ENCODE measurements around the gene COQ8A. TPM values are rescaled to one million over a fixed set of nuclear protein-coding genes. Genes with fewer than 3 reads are reported as not detected.

Gene COQ8A
- total RNA-seq, 1 experiment from 2014 or later = 35.3 TPM

DNA sequence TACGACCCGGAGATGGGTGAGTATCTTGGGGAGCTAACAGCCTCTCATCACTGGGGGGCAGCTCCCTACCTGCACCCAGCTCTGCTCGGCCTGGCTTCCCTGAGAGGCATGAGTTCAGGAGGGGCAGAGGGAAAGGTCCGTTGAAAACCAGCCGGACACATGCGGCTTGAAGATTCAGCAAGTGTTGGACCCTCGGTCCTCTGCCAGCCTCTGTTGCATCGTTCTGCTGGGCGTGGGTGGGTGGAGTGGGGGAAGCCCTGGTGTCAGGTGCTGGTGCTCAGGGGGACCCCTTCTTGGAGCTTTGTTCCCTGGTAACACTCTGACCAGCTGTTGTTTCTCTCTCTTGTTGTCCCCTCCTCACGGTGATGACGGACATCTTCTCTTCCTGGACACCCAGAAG lies 48.7 kb upstream of the COQ8A start:
- H3K36me3 ChIP-seq (ENCODE audit: control insufficient read depth in 1 of 2, insufficient read depth in 2 of 2, low read length in 2 of 2) = peaks cover 3 to 7% of the 10 kb centered on the region in 2 experiments; a peak in 3 of 4 replicates

More for the DNA sequence above, 48.7 kb upstream of the COQ8A start:
- no peaks in the 10 kb centered on the region for H3K27me3 ChIP-seq (ENCODE audit: insufficient read depth, low read length)
- H4K20me1 ChIP-seq (ENCODE audit: insufficient read depth) = no peaks in the 10 kb centered on the region
- H3K9ac ChIP-seq (ENCODE audit: low read length) = no peak overlapping the region
- DNase-seq (ENCODE audit: low read depth, low spot score) = no peak
- intact Hi-C loops (cut with micrococcal nuclease) = no loop called here
- no peak overlapping the region for H3K4me3 ChIP-seq (replicated peaks in 1 of 2; ENCODE audit: low read depth in 1 of 2, low read length in 2 of 2)
- no peaks in the 10 kb centered on the region for H3K4me1 ChIP-seq (ENCODE audit: control insufficient read depth in 1 of 2, insufficient read depth in 2 of 2, low read length in 2 of 2)
- ATAC-seq = no peak
- ChIA-PET POLR2A (no interaction called here), RAD21 (ENCODE audit: low non-redundant PET in 1 of 2, low total read pairs in 2 of 2, uncharacterized antibody in 2 of 2, unreplicated experiment in 2 of 2) (no interaction called here), CTCF (no interaction called here)
- H3K4me2 ChIP-seq (ENCODE audit: low read length) = no peak overlapping the region
- no peak for TF ChIP-seq POLR2A (IDR thresholded peaks at IDR 0.05; ENCODE audit: borderline replicate concordance, extremely low read depth, insufficient read depth, insufficient read length)
- TF ChIP-seq TCF7L2 (IDR thresholded peaks at IDR 0.05; ENCODE audit: borderline replicate concordance, extremely low read depth, insufficient read depth, insufficient read length) = no peak
- TF ChIP-seq ELF1 (IDR thresholded peaks at IDR 0.05; ENCODE audit: borderline replicate concordance, low read depth) = no peak
- TF ChIP-seq EZH2phosphoT487 (IDR thresholded peaks at IDR 0.05; ENCODE audit: borderline replicate concordance) = no peak
- TF ChIP-seq ZNF274 (IDR thresholded peaks at IDR 0.05; ENCODE audit: low read depth, low read length) = no peak
- no peak for TF ChIP-seq CTCF (IDR thresholded peaks at IDR 0.05 in 2 of 3, conservative IDR thresholded peaks at IDR 0.05 in 1 of 3; ENCODE audit: borderline replicate concordance in 1 of 3, insufficient read depth in 1 of 3, low read depth in 2 of 3, low read length in 2 of 3)
- no peak for TF ChIP-seq EZH2 (IDR thresholded peaks at IDR 0.05)
- TF ChIP-seq FOSL1 (IDR thresholded peaks at IDR 0.05; ENCODE audit: low read depth) = no peak
- no peak for TF ChIP-seq POLR2AphosphoS5 (IDR thresholded peaks at IDR 0.05; ENCODE audit: low read depth, low read length)
- TF ChIP-seq, protein P1, sequence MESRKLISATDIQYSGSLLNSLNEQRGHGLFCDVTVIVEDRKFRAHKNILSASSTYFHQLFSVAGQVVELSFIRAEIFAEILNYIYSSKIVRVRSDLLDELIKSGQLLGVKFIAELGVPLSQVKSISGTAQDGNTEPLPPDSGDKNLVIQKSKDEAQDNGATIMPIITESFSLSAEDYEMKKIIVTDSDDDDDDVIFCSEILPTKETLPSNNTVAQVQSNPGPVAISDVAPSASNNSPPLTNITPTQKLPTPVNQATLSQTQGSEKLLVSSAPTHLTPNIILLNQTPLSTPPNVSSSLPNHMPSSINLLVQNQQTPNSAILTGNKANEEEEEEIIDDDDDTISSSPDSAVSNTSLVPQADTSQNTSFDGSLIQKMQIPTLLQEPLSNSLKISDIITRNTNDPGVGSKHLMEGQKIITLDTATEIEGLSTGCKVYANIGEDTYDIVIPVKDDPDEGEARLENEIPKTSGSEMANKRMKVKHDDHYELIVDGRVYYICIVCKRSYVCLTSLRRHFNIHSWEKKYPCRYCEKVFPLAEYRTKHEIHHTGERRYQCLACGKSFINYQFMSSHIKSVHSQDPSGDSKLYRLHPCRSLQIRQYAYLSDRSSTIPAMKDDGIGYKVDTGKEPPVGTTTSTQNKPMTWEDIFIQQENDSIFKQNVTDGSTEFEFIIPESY (IDR thresholded peaks at IDR 0.05; ENCODE audit: extremely low read depth, insufficient replicate concordance, low read length) = no peak
- TF ChIP-seq SRF (IDR thresholded peaks at IDR 0.05; ENCODE audit: low read depth) = no peak
- TF ChIP-seq JUND (IDR thresholded peaks at IDR 0.05) = no peak
- no peak for TF ChIP-seq ZFX (IDR thresholded peaks at IDR 0.05)
- no peak for TF ChIP-seq CEBPB (IDR thresholded peaks at IDR 0.05; ENCODE audit: low read depth)
- TF ChIP-seq EGR1 (IDR thresholded peaks at IDR 0.05; ENCODE audit: low read depth) = no peak
- TF ChIP-seq, protein P2, sequence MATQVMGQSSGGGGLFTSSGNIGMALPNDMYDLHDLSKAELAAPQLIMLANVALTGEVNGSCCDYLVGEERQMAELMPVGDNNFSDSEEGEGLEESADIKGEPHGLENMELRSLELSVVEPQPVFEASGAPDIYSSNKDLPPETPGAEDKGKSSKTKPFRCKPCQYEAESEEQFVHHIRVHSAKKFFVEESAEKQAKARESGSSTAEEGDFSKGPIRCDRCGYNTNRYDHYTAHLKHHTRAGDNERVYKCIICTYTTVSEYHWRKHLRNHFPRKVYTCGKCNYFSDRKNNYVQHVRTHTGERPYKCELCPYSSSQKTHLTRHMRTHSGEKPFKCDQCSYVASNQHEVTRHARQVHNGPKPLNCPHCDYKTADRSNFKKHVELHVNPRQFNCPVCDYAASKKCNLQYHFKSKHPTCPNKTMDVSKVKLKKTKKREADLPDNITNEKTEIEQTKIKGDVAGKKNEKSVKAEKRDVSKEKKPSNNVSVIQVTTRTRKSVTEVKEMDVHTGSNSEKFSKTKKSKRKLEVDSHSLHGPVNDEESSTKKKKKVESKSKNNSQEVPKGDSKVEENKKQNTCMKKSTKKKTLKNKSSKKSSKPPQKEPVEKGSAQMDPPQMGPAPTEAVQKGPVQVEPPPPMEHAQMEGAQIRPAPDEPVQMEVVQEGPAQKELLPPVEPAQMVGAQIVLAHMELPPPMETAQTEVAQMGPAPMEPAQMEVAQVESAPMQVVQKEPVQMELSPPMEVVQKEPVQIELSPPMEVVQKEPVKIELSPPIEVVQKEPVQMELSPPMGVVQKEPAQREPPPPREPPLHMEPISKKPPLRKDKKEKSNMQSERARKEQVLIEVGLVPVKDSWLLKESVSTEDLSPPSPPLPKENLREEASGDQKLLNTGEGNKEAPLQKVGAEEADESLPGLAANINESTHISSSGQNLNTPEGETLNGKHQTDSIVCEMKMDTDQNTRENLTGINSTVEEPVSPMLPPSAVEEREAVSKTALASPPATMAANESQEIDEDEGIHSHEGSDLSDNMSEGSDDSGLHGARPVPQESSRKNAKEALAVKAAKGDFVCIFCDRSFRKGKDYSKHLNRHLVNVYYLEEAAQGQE (IDR thresholded peaks at IDR 0.05; ENCODE audit: low read depth) = no peak
- no peak for TF ChIP-seq YY1 (IDR thresholded peaks at IDR 0.05; ENCODE audit: extremely low read depth, insufficient replicate concordance, low read depth, low read length)
- TF ChIP-seq CBX3 (IDR thresholded peaks at IDR 0.05; ENCODE audit: low read depth) = no peak
- TF ChIP-seq SIN3A (IDR thresholded peaks at IDR 0.05; ENCODE audit: low read depth) = no peak
- TF ChIP-seq, protein P3, sequence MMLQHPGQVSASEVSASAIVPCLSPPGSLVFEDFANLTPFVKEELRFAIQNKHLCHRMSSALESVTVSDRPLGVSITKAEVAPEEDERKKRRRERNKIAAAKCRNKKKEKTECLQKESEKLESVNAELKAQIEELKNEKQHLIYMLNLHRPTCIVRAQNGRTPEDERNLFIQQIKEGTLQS (IDR thresholded peaks at IDR 0.05) = no peak
- BruUV-seq (replicated peaks) = no TSS peak
- no peaks in the 10 kb centered on the region for H3K9me2 ChIP-seq (ENCODE audit: insufficient read depth)
- H2AFZ ChIP-seq (ENCODE audit: low read depth, low read length, poor library complexity, severe bottlenecking) = no peak overlapping the region
- H3K79me2 ChIP-seq (ENCODE audit: insufficient read depth, low read length) = no peaks in the 10 kb centered on the region
- no peak overlapping the region for H3K27ac ChIP-seq (ENCODE audit: low read depth, low read length)
- no peaks in the 10 kb centered on the region for H3K9me3 ChIP-seq (ENCODE audit: control insufficient read depth in 1 of 2, insufficient read depth in 1 of 2, low read depth in 1 of 2, low read length in 2 of 2)
